Hematopoietic multipotent progenitor cell (in vitro differentiated cells): ENCODE results near the gene RTN3. TPM values are rescaled to one million over a fixed set of nuclear protein-coding genes. Genes with fewer than 3 reads are reported as not detected.
"Not testable (repeated sequence)": the region's sequence is repeated elsewhere in the genome, so short reads cannot be mapped to it uniquely, and the experiment has no call there.

Experiments used
- DNase-seq, 3 donors: peaks; one replicate each; pipeline ENCODE4 v3.0.0-alpha.2; 2011 to 2015; ENCODE audit warnings: low read depth in 2 of 3, low spot score in 2 of 3
- total RNA-seq: library from RNA; depleted of rRNA; stranded (reverse); fragments of >200 nt; gene quantifications from one replicate; pipeline ENCODE4 v1.2.3, GENCODE V29; 2012

The RTN3 gene
- 43.9 TPM for total RNA-seq

GRCh38 chr11:63681321-63682065, at the start of gene RTN3:
TSS of gene RTN3 (plus strand) at chr11:63681500. CDS start at chr11:63681637, 137 bp downstream.
- peak; percentile 98 to 99 (median 98) for DNase-seq

GRCh38 chr11:63635762-63636465, 45.4 kb upstream of the RTN3 start:
- DNase-seq = peak; percentile 47 to 80 (median 62)

- DNase-seq = not testable (repeated sequence)
Observed at GRCh38 chr11:63638436-63638835, 42.9 kb upstream of the RTN3 start.

- DNase-seq = peak in 1 of 3 donors; percentile 17
Observed at GRCh38 chr11:63639199-63639832, 42.0 kb upstream of the RTN3 start.

- DNase-seq = no peak
Observed at GRCh38 chr11:63641727-63642126, 39.6 kb upstream of the RTN3 start.

GRCh38 chr11:63643205-63643604, 38.1 kb upstream of the RTN3 start:
- no peak for DNase-seq

GRCh38 chr11:63652671-63653070, 28.6 kb upstream of the RTN3 start:
- peak in 2 of 3 donors; percentile 31 to 78 for DNase-seq

GRCh38 chr11:63660972-63661371, 20.3 kb upstream of the RTN3 start:
- DNase-seq = no peak

- no peak for DNase-seq
Observed at GRCh38 chr11:63663809-63664208, 17.5 kb upstream of the RTN3 start.

GRCh38 chr11:63666874-63667273, 14.4 kb upstream of the RTN3 start:
- no peak for DNase-seq

GRCh38 chr11:63667995-63668795, 13.1 kb upstream of the RTN3 start:
- no peak for DNase-seq

- DNase-seq = no peak
Observed at GRCh38 chr11:63670096-63670432, 11.2 kb upstream of the RTN3 start.

- DNase-seq = peak in 2 of 3 donors; percentile 34 to 42
Observed at GRCh38 chr11:63670433-63671321, 10.6 kb upstream of the RTN3 start.

GRCh38 chr11:63671322-63672155, 9.8 kb upstream of the RTN3 start, which contains the start of gene ATL3:
TSS of gene ATL3 (minus strand) at chr11:63671376. CDS start at chr11:63671335, 41 bp downstream.
- DNase-seq = peak; percentile 80 to 95 (median 95)

- no peak for DNase-seq
Observed at GRCh38 chr11:63672156-63672463, 9.2 kb upstream of the RTN3 start.

- DNase-seq = no peak
Observed at GRCh38 chr11:63672936-63673539, 8.3 kb upstream of the RTN3 start.

GRCh38 chr11:63673579-63673978, 7.7 kb upstream of the RTN3 start:
- no peak for DNase-seq

GRCh38 chr11:63680834-63681320, 423 bp upstream of the RTN3 start:
- DNase-seq = peak in 1 of 3 donors; percentile 32
